ENCODE measurements around the gene RPL22L1.
"Not testable (repeated sequence)": the region's sequence is repeated elsewhere in the genome, so short reads cannot be mapped to it uniquely, and the experiment has no call there.

Gene RPL22L1

GRCh38 chr3:170877311-170877710 is 7.3 kb upstream of the RPL22L1 start:
- not testable (repeated sequence) for DNase-seq

- DNase-seq, result no peak
Measured at GRCh38 chr3:170876537-170876936, 6.5 kb upstream of the RPL22L1 start.

GRCh38 chr3:170869239-170869590 is 780 bp downstream of the RPL22L1 start:
- no peak for DNase-seq

GRCh38 chr3:170868577-170869238 is 1.3 kb downstream of the RPL22L1 start:
- no peak for DNase-seq

- DNase-seq, result no peak
Measured at GRCh38 chr3:170867143-170867937, 2.7 kb downstream of the RPL22L1 start.

GRCh38 chr3:170866499-170866898 is 3.5 kb downstream of the RPL22L1 start:
- no peak for DNase-seq

GRCh38 chr3:170865209-170866094 is 4.5 kb downstream of the RPL22L1 start:
- no peak for DNase-seq

- no peak for DNase-seq
Measured at GRCh38 chr3:170864525-170865208, 5.3 kb downstream of the RPL22L1 start.

- no peak for DNase-seq
Measured at GRCh38 chr3:170863816-170864215, 6.2 kb downstream of the RPL22L1 start.

- no peak for DNase-seq
Measured at GRCh38 chr3:170862618-170863374, 7.2 kb downstream of the RPL22L1 start.

- DNase-seq, result no peak
Measured at GRCh38 chr3:170858599-170858998, 11.4 kb downstream of the RPL22L1 start.

GRCh38 chr3:170852324-170852723 is 17.7 kb downstream of the RPL22L1 start:
- no peak for DNase-seq

GRCh38 chr3:170848292-170848917 is 21.6 kb downstream of the RPL22L1 start:
- DNase-seq, result no peak

- DNase-seq, result no peak
Measured at GRCh38 chr3:170844377-170844776, 25.6 kb downstream of the RPL22L1 start.

GRCh38 chr3:170840291-170840859 is 29.6 kb downstream of the RPL22L1 start:
- DNase-seq, result no peak

- DNase-seq, result no peak
Measured at GRCh38 chr3:170839518-170840100, 30.4 kb downstream of the RPL22L1 start.

GRCh38 chr3:170836491-170836890 is 33.5 kb downstream of the RPL22L1 start:
- no peak for DNase-seq

- DNase-seq, result no peak
Measured at GRCh38 chr3:170835336-170835735, 34.7 kb downstream of the RPL22L1 start.

- DNase-seq, result no peak
Measured at GRCh38 chr3:170830580-170830979, 39.4 kb downstream of the RPL22L1 start.

- DNase-seq, result no peak
Measured at GRCh38 chr3:170829546-170830272, 40.3 kb downstream of the RPL22L1 start.

Measured in hippocampal formation (tissue), 2 donors.